ENCODE measurements around the gene MRPS18A. TPM values are rescaled to one million over a fixed set of nuclear protein-coding genes. Genes with fewer than 3 reads are reported as not detected.
"Not testable (repeated sequence)": the region's sequence is repeated elsewhere in the genome, so short reads cannot be mapped to it uniquely, and the experiment has no call there.

MRPS18A gene
- total and polyA plus RNA-seq, 2 donors, result 33.3 to 55.8 TPM

GRCh38 chr6:43634702-43635303 lies 52.8 kb downstream of the MRPS18A start:
- H3K36me3 ChIP-seq (ENCODE audit: insufficient read depth), result no peaks in the 10 kb centered on the region
- WGBS, result 60% methylated on average over 9 of the region's 9 CpGs
- no peaks in the 10 kb centered on the region for H3K4me1 ChIP-seq (ENCODE audit: insufficient read depth)
- no peak for DNase-seq (ENCODE audit: extremely low spot score)
- H3K27ac ChIP-seq (ENCODE audit: low read depth), result no peak overlapping the region
- H3K4me3 ChIP-seq (ENCODE audit: low read depth, low read length), result no peak overlapping the region

DNA sequence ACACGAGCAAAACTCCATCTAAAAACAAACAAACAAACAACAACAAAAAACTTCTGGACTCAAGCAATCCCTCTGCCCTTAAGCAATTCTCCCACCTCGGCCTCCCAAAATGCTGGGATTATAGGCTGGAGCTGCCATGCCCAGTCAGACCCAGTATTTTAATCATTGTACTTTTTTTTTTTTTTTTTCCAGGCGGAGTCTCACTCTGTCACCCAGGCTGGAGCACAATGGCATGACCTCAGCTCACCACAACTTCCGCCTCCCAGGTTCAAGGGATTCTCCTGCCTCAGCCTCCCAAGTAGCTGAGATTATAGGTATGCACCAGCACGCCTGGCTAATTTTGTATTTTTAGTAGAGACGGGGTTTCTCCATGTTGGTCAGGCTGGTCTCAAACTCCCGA lies 54.6 kb downstream of the MRPS18A start:
- H3K4me1 ChIP-seq (ENCODE audit: insufficient read depth); H3K27ac ChIP-seq (ENCODE audit: low read depth); DNase-seq (ENCODE audit: extremely low spot score); H3K36me3 ChIP-seq (ENCODE audit: insufficient read depth); H3K4me3 ChIP-seq (ENCODE audit: low read depth, low read length): not testable (repeated sequence)
- 91% methylated on average over 7 of the region's 7 CpGs for WGBS

DNA sequence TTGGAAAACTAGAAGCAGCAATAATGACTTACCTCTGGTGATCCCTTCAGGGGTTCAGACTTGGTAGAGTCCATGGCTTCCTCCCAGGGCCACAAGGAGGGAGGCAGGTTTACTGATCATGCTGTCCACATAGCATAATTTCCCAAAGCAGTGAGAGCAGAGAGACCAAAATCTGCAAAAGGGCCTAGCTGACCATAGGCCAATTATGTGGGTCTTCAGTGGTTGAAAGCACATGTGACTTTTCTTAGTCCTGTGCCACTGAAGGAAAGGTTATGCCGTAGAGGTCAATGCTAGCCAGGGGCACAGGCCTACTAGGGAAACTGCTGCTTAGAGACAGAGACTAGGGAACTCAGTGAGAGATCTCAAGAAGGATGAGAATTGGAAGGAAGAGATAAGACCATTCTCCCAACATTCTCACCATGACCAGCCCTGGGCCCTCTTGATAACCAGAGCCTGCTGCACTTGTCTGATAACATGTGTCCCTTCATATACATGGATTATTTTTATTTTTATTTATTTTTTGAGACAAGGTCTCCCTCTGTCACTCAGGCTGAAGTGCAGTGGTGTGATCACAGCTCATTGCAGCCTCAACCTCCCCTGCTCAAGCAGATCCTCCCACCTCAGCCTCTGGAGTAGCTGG lies 56.5 kb downstream of the MRPS18A start:
- Histone ChIP-seq H3K36me3 (ENCODE audit: insufficient read depth) (no peaks in the 10 kb centered on the region), H3K4me1 (ENCODE audit: insufficient read depth) (no peaks in the 10 kb centered on the region), H3K27ac (ENCODE audit: low read depth) (no peak overlapping the region), H3K4me3 (ENCODE audit: low read depth, low read length) (no peak overlapping the region)
- DNase-seq (ENCODE audit: extremely low spot score), result no peak
- WGBS, result 93% methylated on average over 1 of the region's 1 CpG

GRCh38 chr6:43629505-43630300 lies 57.9 kb downstream of the MRPS18A start:
- DNase-seq (ENCODE audit: extremely low spot score), result peak; percentile 97
- H3K4me3 ChIP-seq (ENCODE audit: low read depth, low read length), result peak overlapping the region; percentile 59
- H3K36me3 ChIP-seq (ENCODE audit: insufficient read depth), result no peaks in the 10 kb centered on the region
- no peaks in the 10 kb centered on the region for H3K4me1 ChIP-seq (ENCODE audit: insufficient read depth)
- under 1% methylated on average over 41 of the region's 41 CpGs for WGBS
- H3K27ac ChIP-seq (ENCODE audit: low read depth), result peak overlapping the region; percentile 89

DNA sequence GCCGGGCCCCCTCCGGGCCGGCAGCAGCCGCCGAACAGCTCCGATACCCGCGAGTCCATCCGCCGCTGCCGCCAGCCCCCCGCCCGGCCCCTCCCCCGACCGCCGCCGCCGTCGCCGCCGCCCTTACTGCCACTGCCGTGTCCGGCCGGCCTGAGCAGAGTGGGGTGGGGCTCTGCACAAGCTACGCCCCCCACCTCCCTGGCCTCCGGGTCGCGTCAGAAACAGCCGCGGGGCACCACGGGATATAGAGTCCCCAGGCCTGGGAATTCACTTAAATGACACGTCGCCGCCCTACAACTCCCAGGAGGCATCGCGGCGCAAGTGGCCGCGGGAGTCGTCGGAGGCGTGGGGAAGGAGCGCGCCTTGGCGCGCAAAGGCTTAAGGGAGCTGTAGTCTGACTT lies 58.5 kb downstream of the MRPS18A start, which contains the start of gene GTPBP2:
GTPBP2 (minus strand) TSS at position 161 of the 401 bp plus-strand sequence; CDS start at position 59, 102 bp downstream.
- under 1% methylated on average over 46 of the region's 46 CpGs for WGBS
- no peaks in the 10 kb centered on the region for H3K4me1 ChIP-seq (ENCODE audit: insufficient read depth)

GRCh38 chr6:43628393-43629103 lies 59.0 kb downstream of the MRPS18A start:
- Histone ChIP-seq H3K36me3 (ENCODE audit: insufficient read depth) (peaks cover 3% of the 10 kb centered on the region), H3K4me3 (ENCODE audit: low read depth, low read length) (peak overlapping the region; percentile 84), H3K27ac (ENCODE audit: low read depth) (peak overlapping the region; percentile 95), H3K4me1 (ENCODE audit: insufficient read depth) (no peaks in the 10 kb centered on the region)
- 2% methylated on average over 25 of the region's 25 CpGs for WGBS
- DNase-seq (ENCODE audit: extremely low spot score), result peak; percentile 39

More for the DNA sequence above, 58.5 kb downstream of the MRPS18A start, which contains the start of gene GTPBP2:
- peak; percentile 98 for DNase-seq (ENCODE audit: extremely low spot score)
- Histone ChIP-seq H3K36me3 (ENCODE audit: insufficient read depth) (peaks cover 3% of the 10 kb centered on the region), H3K27ac (ENCODE audit: low read depth) (peak within 1 kb of the TSS; percentile 95), H3K4me3 (ENCODE audit: low read depth, low read length) (peak within 1 kb of the TSS; percentile 84)

GRCh38 chr6:43627008-43627825 lies 60.4 kb downstream of the MRPS18A start:
- H3K27ac ChIP-seq (ENCODE audit: low read depth), result peak overlapping the region; percentile 44
- H3K36me3 ChIP-seq (ENCODE audit: insufficient read depth), result peaks cover 3% of the 10 kb centered on the region
- no peaks in the 10 kb centered on the region for H3K4me1 ChIP-seq (ENCODE audit: insufficient read depth)
- 57% methylated on average over 5 of the region's 5 CpGs for WGBS
- H3K4me3 ChIP-seq (ENCODE audit: low read depth, low read length), result no peak overlapping the region
- DNase-seq (ENCODE audit: extremely low spot score), result peak; percentile 79

DNA sequence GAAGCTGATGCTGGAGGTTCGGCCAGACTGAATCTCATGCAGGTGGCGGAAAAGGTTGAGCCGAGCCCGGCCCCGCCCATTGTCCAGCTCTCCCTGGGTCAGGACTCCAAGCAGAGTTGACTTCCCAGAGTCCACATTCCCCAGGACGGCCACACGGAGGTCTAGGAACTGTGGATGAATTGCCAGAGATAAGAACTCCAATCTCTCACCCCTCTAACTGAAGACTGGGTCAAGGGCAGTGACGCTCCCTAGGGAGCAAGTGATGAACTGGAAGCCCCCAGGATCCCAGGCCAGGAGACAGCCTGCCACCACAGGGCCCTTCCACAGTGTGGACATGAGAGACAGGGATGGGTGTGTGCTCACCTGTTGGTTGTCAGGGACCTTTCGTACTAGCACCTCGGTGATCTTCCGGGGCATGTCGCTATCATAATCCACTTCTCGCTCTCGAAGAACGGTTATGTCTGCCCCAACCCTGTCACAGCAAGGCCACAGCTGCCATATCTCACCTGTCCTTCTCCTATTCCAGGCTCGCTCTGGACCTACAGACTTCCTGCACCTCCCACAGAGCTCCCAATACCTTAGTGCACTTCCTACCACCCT lies 62.1 kb downstream of the MRPS18A start:
- no peaks in the 10 kb centered on the region for H3K4me1 ChIP-seq (ENCODE audit: insufficient read depth)
- H3K27ac ChIP-seq (ENCODE audit: low read depth), result no peak overlapping the region
- WGBS, result 94% methylated on average over 16 of the region's 16 CpGs
- DNase-seq (ENCODE audit: extremely low spot score), result no peak
- no peak overlapping the region for H3K4me3 ChIP-seq (ENCODE audit: low read depth, low read length)
- peaks cover 3% of the 10 kb centered on the region for H3K36me3 ChIP-seq (ENCODE audit: insufficient read depth)

DNA sequence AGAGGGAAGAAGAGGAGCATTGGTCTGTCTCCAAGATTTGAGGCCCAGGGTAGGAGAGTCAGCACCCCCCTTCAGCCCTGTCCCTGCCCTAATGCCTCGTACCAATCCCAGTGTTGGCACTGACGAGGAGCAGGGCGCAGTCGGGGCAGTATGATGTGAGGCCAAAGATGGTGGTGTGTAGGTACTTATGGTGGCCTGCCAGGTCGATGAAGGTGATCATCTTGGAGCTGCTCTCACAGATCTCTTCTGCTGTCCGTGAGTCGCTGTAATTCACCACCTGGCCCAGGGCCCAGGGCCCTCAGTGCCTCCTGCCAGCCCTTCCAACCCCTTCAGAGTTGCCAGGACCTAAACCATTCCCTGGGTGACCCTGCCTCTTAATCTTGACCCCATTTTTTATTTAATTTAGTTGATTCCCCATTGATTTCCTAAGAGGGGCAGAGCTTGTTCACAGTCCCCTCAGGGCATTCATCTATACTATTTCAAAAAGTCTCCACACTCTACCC lies 62.8 kb downstream of the MRPS18A start:
- Histone ChIP-seq H3K36me3 (ENCODE audit: insufficient read depth) (peaks cover 3% of the 10 kb centered on the region), H3K4me3 (ENCODE audit: low read depth, low read length) (no peak overlapping the region), H3K4me1 (ENCODE audit: insufficient read depth) (no peaks in the 10 kb centered on the region), H3K27ac (ENCODE audit: low read depth) (no peak overlapping the region)
- DNase-seq (ENCODE audit: extremely low spot score), result no peak
- WGBS, result 86% methylated on average over 7 of the region's 7 CpGs

DNA sequence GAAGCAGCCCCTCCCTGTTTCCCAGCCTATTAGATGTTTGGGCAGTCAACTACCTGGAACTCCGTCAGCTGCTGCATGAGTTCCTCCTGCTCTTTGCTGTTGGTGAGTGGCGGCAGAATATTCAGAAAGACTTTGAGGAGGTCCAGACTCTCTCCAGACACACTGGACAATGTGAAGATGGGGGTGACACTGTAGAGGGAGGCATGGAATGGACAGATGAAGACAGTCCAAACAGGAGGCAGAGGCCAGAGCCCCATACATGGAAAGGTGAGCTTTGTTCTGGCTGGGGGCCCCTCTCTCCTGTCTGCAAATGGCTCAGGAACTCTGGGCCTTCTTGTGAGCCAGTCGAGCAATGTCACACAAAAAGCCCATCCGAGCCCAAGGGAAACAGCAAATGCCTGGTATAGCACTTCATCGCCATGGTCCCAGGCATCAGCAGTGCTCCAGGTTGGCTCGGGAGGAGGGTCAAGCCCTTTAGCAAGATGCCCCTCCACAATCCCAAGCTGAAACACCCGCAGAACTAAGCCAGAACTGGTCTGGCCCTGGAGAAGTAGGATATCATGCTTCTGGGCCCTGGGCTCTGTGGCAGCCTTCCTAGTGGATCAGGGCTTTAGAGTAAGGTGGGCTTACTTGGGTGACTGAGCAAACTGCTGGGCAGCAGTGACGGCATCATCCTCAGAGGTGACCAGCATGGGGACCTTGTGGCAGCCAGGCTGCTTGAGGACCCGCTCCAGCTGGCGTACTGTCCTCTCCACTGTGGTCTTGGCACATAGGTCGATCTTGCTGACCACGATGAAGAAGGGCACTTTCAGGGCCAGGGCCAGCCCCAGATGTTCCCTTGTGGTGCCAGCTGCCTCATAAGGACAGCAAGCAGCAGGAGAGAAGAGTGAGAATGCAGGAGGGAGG lies 63.5 kb downstream of the MRPS18A start:
- Histone ChIP-seq H3K4me3 (ENCODE audit: low read depth, low read length) (no peak overlapping the region), H3K36me3 (ENCODE audit: insufficient read depth) (peaks cover 3% of the 10 kb centered on the region), H3K4me1 (ENCODE audit: insufficient read depth) (no peaks in the 10 kb centered on the region), H3K27ac (ENCODE audit: low read depth) (no peak overlapping the region)
- no peak for DNase-seq (ENCODE audit: extremely low spot score)
- WGBS, result 90% methylated on average over 12 of the region's 12 CpGs

DNA sequence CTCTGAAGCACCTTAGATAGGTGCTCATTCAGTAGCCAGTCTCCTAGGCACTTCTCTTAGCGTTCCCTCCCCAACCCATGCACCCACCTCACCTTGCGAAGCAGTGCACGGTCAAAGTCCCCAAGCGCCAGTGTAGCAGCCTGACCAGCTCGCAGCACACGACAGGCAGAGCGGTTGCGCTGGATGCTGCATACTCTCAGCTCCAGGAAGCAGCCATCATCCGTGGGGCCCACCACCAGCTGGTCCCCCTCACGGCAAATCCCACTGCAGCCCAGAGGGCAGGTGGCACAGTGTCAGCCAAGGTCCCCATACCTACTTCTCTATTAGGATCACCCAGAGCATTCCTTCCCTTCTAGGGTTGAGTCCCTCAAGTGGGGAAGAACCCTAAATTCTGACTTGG lies 65.0 kb downstream of the MRPS18A start:
- Histone ChIP-seq H3K36me3 (ENCODE audit: insufficient read depth) (peaks cover 3% of the 10 kb centered on the region), H3K4me1 (ENCODE audit: insufficient read depth) (no peaks in the 10 kb centered on the region), H3K27ac (ENCODE audit: low read depth) (no peak overlapping the region), H3K4me3 (ENCODE audit: low read depth, low read length) (no peak overlapping the region)
- WGBS, result 90% methylated on average over 10 of the region's 10 CpGs
- DNase-seq (ENCODE audit: extremely low spot score), result no peak

- DNase-seq (ENCODE audit: extremely low spot score), result no peak
- Histone ChIP-seq H3K4me3 (ENCODE audit: low read depth, low read length) (no peak overlapping the region), H3K27ac (ENCODE audit: low read depth) (no peak overlapping the region), H3K4me1 (ENCODE audit: insufficient read depth) (no peaks in the 10 kb centered on the region), H3K36me3 (ENCODE audit: insufficient read depth) (peaks cover 3% of the 10 kb centered on the region)
- 90% methylated on average over 10 of the region's 10 CpGs for WGBS
These were observed 65.8 kb downstream of the MRPS18A start for GRCh38 chr6:43621836-43622180.

Measured in urinary bladder (tissue), 4 donors.